Muscle layer of colon (tissue), 2 donors: ENCODE data around the gene ASIC3.

Source experiments
- H3K27ac ChIP-seq: one replicate; pipeline ENCODE4 v1.7.0; 2013; ENCODE audit warnings: low read depth, mild to moderate bottlenecking, low read length, moderate library complexity
- H3K27me3 ChIP-seq, 2 donors: one replicate each; pipeline ENCODE4 v1.7.0; 2013; ENCODE audit warnings: low read length in 2 of 2, mild to moderate bottlenecking in 2 of 2; ENCODE audit not compliant: insufficient read depth in 2 of 2, control insufficient read depth in 1 of 2
- H3K36me3 ChIP-seq: one replicate; pipeline ENCODE4 v1.7.0; 2013; ENCODE audit warnings: mild to moderate bottlenecking, low read length; ENCODE audit not compliant: insufficient read depth
- H3K4me1 ChIP-seq: one replicate; pipeline ENCODE4 v1.7.0; 2013; ENCODE audit warnings: mild to moderate bottlenecking, low read length; ENCODE audit not compliant: insufficient read depth
- H3K4me3 ChIP-seq, 2 donors: one replicate each; pipeline ENCODE4 v1.7.0; 2013; ENCODE audit warnings: low read length in 2 of 2, low read depth in 1 of 2, mild to moderate bottlenecking in 1 of 2, moderate library complexity in 1 of 2
- H3K9ac ChIP-seq: one replicate; pipeline ENCODE4 v1.7.0; 2013; ENCODE audit warnings: low read length
- H3K9me3 ChIP-seq: one replicate; pipeline ENCODE4 v1.7.0; 2013; ENCODE audit warnings: mild to moderate bottlenecking, low read length
- donor health status: abdominal sarcoma.
- donor health status: Adenocarcinoma of cecum.

The ASIC3 gene

DNA sequence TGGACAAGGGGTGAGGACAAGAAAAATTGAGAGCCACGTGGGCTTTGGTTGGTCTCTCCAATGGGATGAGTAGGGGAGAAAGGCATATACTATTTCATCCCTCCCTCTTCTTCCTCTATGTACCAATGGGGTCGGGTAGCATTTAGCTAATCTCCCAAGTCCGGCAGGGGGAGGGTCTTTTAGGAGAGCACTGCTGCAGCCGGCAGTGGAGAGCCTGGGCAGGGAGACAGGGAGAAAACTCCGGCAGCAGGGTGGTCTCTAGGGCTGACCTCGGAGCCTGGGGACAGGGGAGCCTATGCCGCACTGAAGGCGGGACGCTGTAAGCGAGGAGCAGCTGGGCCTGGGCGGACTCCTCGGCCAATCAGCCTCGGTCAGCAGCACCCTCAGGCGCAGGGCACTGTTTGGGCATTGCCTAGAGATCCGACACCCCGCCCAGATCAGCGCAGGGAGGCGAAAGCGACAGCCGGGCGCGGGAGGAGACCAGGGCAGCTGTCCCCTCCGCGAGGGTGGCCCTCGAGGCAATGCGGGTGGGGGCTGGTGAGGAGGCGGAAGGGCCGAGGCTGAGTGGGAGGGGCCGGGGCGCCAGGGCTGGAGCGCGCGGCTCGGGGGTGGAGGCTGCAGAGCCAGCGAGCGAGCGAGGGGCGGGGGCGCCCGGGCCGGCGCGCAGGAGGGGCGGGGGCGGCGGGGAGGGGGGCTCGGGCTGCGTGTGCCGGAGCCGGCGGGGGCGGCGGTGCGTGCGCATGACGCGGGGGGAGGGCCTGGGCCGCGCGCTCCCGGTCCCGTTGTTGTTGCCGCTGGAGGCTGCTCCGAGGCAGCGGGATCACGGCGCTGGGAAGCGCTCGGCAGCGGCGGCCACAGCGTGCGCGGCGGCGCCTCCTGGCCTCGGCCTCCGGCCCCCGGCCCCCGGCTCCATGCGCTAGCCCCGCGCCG is 37.6 kb downstream of the ASIC3 start, which contains the start of gene AGAP3:
TSS of gene AGAP3 (plus strand) at position 785 of the 930 bp plus-strand sequence. CDS start 267 bp downstream, outside the sequence.
- H3K4me3 ChIP-seq = peak within 1 kb of the TSS; percentile 89 to 92
- peaks cover 57% of the 10 kb centered on the region for H3K4me1 ChIP-seq
- H3K9ac ChIP-seq = peak within 1 kb of the TSS; percentile 41
- peak within 1 kb of the TSS; percentile 89 for H3K27ac ChIP-seq
- no peaks in the 10 kb centered on the region for H3K36me3 ChIP-seq
- no peaks in the 10 kb centered on the region for H3K27me3 ChIP-seq
- H3K9me3 ChIP-seq = no peaks in the 10 kb centered on the region

DNA sequence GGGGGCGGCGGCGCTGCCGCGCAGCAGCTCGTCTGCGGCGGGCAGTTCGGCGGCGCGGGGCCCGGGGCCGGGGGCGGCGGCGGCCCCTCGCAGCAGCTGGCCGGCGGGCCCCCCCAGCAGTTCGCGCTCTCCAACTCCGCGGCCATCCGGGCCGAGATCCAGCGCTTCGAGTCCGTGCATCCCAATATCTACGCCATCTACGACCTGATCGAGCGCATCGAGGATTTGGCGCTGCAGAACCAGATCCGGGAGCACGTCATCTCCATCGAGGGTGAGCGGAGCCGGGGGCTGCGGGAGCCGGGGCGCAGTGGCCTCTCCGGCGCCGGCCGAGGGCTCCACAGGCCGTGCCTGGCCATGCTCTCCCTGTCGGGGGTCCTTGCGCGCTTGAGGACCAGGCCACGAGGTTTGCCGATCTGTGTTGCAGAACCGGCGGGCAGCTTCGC is 38.5 kb downstream of the ASIC3 start:
- Histone ChIP-seq H3K9ac (peak overlapping the region; percentile 38), H3K4me3 (peak overlapping the region; percentile 89 to 92), H3K4me1 (peaks cover 61% of the 10 kb centered on the region), H3K9me3 (no peaks in the 10 kb centered on the region), H3K27ac (peak overlapping the region; percentile 89), H3K27me3 (no peaks in the 10 kb centered on the region), H3K36me3 (no peaks in the 10 kb centered on the region)

DNA sequence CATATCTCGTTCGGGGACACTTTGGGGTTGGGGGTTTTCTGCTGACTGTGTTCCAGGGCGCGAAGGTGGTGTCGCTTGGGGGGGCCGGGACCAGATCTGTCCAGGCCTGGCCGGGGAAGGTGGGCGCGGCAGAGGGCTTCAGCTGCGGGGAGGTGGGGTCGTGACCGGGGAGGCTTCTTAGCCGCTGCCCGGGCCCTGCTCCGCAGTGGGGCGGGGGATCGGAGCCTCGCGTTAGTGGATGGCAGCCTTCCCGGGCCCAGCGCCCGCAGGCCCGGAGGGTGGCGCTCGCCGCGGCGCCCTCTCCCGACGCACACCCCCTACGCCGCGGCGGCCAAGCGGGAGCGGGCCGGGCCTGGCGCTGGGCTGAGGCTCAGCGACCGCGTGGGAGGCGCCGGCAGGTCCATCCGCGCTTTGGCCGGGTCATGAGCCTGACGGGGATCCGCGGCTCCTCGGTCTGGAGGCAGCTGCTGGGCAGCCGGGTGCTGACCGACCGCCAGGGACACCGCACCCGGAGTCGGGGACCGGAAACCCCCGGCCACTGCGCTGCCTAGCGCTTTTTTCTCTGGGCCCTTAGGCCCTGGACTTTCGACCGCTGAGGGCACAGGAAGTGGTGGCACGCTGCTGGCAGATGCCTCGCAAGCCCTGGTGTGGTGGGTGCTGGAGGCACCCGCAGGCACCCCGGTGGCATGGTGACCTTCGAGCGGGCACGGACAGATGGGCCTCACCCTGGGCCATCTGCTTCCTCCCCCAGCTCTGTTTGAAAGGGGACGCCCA is 39.1 kb downstream of the ASIC3 start:
- H3K9ac ChIP-seq = peak overlapping the region; percentile 55
- H3K36me3 ChIP-seq = no peaks in the 10 kb centered on the region
- no peaks in the 10 kb centered on the region for H3K27me3 ChIP-seq
- peaks cover 61% of the 10 kb centered on the region for H3K4me1 ChIP-seq
- peak overlapping the region; percentile 89 to 92 for H3K4me3 ChIP-seq
- H3K27ac ChIP-seq = peak overlapping the region; percentile 89
- no peaks in the 10 kb centered on the region for H3K9me3 ChIP-seq

DNA sequence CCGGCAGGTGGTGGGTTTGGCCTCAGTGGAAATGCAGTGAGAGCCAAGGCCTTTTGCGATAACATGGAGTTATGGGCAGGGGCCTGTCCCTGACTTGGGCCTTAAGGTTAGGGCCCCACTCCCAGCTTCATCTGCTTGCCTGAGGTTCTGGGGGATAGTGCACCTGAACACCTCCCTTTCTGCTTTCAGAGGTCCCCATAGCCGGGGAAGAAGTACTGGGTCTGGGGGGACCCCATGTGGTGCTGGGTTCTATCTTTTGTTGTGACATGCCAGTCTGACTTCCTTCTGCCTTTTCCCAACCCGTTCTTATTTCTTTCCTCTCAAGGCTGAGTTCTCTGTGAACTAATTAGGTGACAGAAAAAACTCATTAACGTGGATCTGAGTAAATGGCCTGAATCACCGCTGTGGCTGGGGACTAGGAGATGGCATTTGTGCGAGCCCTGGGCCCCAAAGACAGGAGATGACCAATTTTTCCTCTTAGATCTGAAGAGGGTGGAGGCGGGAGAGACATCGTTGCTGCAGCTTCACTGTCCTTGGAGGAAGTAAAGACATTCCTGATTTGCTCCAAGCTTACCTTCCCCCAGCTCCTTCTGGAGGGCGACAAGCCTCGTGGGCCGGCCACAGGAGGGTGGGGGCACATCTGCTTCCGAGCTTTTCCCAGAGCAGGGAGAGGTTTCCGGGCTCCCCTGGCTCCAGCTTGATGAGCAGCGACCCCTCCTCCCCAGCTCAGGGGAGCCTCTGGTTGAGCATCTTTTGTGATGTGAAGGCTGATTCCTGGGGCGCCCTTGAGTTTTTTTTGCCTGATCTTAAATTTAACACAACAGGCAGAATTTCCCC is 39.9 kb downstream of the ASIC3 start:
- H3K4me1 ChIP-seq = peaks cover 56% of the 10 kb centered on the region
- no peaks in the 10 kb centered on the region for H3K36me3 ChIP-seq
- H3K9me3 ChIP-seq = no peaks in the 10 kb centered on the region
- peak overlapping the region; percentile 89 for H3K27ac ChIP-seq
- H3K27me3 ChIP-seq = no peaks in the 10 kb centered on the region
- peak overlapping the region; percentile 55 for H3K9ac ChIP-seq
- peak overlapping the region; percentile 89 to 92 for H3K4me3 ChIP-seq

DNA sequence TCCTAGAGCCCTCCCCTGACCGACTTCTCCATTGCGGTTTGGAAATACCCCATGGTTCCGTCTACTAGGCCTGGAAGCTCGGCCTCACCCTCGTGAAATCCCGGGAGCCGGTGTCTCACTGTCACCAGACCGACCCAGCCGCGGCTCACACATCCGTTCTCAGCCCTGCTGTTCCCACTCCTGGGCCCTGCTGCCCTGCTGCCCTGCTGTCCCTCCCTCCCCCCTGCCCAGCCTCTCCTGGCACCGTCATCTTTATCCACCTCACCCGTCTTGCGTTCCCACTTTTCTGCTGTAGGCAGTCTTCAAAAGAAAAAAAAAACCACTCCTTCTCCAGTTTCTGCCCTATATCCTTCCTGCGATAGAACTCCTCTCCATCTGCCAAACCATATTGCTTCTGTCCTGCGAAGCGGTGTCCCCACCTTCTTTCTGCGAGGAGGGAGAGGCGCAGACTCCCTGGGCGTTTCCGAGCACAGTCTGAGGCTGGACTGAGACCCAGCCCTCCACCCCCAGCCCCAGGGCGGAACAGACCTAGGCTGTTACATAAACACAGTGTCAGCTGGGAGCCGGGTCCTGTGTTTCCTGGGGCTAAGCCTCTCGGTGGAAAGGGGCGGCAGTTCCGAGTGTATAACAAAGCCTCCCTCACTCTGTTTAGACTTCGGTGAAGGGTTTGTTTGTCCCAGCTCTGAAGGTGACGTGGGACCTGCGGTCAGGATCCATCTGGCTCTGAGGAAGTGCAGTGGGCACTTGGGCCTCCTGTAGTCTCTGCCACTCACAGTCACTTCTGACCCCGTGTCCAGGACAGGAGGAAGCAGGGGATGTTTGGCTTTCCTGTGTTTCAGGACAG is 40.7 kb downstream of the ASIC3 start:
- Histone ChIP-seq H3K4me3 (peak overlapping the region; percentile 89 to 92), H3K27me3 (no peaks in the 10 kb centered on the region)

DNA sequence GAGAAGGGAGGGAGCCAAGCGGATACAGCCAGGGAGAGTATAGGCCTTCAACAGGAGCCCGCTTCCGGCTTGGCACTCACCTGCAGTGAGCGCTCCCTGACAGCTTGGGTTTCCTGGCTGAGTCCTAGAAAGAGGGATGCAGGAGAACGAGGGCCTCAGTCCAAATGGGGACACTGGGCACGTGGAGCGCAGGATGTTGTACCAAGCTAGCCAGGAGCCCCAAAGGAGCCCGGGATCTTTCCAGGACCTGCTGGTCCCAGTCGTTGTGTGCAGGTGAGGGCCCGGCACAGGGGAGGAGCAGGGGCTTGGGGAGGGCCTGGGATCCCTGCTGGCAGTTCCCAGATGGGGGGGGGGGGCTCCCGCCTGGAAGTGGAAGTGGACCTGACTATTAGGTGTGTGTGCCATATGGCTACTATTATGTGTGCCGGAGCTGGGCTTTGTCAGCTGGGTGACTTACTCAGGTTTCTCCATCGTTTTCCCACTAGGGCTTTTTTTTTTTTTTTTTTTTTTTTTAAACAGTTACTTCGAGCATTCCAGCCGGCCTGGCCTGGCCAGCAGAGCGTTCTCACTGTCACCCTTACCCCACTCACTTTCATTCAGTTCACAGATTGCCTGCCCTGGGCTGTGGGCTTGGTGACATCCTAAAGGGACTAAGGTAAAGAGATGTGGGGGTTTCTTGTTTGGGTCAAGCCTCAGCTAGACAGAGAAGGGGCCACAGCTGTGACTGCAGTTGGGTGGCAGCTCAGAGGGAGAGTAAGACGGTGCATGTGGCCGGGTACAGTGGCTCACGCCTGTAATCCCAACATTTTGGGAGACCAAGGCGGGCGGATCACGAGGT is 41.8 kb downstream of the ASIC3 start:
- no peaks in the 10 kb centered on the region for H3K27me3 ChIP-seq
- no peaks in the 10 kb centered on the region for H3K36me3 ChIP-seq
- H3K27ac ChIP-seq = peak overlapping the region; percentile 89
- H3K9me3 ChIP-seq = no peaks in the 10 kb centered on the region
- H3K9ac ChIP-seq = peak overlapping the region; percentile 45
- H3K4me1 ChIP-seq = peaks cover 55% of the 10 kb centered on the region
- H3K4me3 ChIP-seq = peak overlapping the region in 1 of 2 donors; percentile 89

More for the DNA sequence above, 40.7 kb downstream of the ASIC3 start:
- Histone ChIP-seq H3K4me1 (peaks cover 56% of the 10 kb centered on the region), H3K9ac (peak overlapping the region; percentile 45), H3K9me3 (no peaks in the 10 kb centered on the region), H3K27ac (peak overlapping the region; percentile 89), H3K36me3 (no peaks in the 10 kb centered on the region)

DNA sequence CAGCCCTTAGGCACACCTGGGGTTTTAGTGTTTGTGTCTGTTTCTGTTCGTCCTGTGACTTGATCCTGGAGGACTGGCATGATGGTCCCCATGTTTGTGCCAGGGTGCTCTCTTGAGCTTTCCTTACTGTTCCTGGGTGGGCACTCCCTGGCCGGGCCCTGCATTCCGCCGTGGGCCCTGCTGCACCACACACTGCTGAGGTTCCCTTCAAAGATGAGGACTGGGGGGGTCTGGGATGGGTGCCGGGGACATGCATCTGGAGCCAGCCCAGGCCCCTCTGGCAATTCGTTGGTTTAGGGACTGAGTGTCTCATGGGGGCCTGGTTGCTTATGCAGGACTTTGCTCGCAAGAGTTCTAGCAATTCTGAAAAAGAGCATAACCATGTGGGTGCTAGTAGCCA is 42.7 kb downstream of the ASIC3 start:
- Histone ChIP-seq H3K36me3 (no peaks in the 10 kb centered on the region), H3K27ac (no peak overlapping the region), H3K4me1 (peaks cover 48% of the 10 kb centered on the region), H3K9ac (no peak overlapping the region), H3K27me3 (no peaks in the 10 kb centered on the region), H3K4me3 (no peak overlapping the region), H3K9me3 (no peaks in the 10 kb centered on the region)

DNA sequence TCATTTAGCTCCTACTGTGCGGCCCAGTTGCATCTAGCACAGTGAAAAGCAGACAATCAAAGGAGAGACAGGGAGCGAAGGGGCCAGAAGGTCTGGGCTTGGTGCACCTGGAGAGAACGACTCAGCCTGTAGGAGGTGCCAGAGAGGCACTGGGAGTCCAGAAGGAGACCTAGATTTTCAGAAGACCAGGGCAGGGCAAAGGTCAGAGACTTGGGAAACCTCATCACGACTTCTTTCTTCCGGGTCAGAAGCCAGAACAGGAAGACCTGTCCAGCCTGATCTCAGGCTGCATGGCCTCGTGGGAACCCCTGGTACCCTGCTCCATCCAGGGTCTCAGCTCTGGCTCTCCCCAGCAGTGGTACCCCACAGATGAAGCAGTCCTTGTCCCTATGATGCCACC is 43.1 kb downstream of the ASIC3 start:
- Histone ChIP-seq H3K27ac (no peak overlapping the region), H3K4me1 (peaks cover 48% of the 10 kb centered on the region), H3K9me3 (no peaks in the 10 kb centered on the region), H3K27me3 (no peaks in the 10 kb centered on the region), H3K4me3 (no peak overlapping the region), H3K9ac (no peak overlapping the region), H3K36me3 (no peaks in the 10 kb centered on the region)

DNA sequence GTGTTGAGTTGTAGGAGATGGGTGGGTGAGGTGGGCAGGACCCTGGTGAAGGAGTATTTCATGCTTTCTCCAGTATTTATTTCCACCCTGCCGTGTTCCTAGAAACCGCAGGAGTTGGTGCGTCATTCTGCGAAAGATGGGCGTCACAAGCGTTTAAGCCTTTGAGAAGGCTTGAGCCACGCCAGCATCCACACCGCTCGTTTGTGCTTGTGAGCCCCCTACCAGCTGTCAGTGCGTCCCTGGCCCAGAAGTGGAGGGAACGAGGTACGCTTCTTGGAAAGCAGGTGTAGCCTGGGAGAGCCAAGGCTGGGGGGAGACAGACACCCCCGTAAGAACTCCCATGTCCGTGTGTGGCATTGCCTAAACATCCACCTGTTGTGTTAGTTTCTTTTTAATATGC is 43.7 kb downstream of the ASIC3 start:
- no peak overlapping the region for H3K27ac ChIP-seq
- H3K27me3 ChIP-seq = no peaks in the 10 kb centered on the region
- no peak overlapping the region for H3K4me3 ChIP-seq
- H3K9ac ChIP-seq = no peak overlapping the region
- no peaks in the 10 kb centered on the region for H3K9me3 ChIP-seq
- no peaks in the 10 kb centered on the region for H3K36me3 ChIP-seq
- peaks cover 48% of the 10 kb centered on the region for H3K4me1 ChIP-seq

DNA sequence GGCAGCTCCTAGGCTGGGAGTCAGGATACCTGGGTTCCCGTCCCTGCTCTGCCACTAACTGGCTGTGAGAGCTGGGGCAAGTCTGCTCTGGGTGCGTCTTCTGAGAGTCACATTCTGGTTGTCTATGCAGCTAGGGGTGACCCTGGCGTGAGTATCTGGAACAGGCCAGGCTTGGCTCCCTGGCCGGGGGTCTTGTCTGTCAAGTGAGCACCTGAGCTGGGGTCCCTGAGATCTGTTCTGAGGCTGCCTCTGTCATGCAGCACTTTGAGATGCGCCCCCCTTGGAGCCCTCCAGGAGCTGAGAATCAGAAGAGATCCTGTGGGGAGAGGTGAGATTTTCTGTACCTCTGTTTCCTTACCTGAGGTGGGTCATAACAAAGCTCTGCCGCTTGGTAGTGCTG is 45.4 kb downstream of the ASIC3 start:
- no peak overlapping the region for H3K27ac ChIP-seq

More for the DNA sequence above, 45.4 kb downstream of the ASIC3 start:
- H3K36me3 ChIP-seq = no peaks in the 10 kb centered on the region
- peaks cover 36% of the 10 kb centered on the region for H3K4me1 ChIP-seq
- no peak overlapping the region for H3K9ac ChIP-seq
- H3K4me3 ChIP-seq = no peak overlapping the region
- H3K27me3 ChIP-seq = no peaks in the 10 kb centered on the region
- no peaks in the 10 kb centered on the region for H3K9me3 ChIP-seq
